HCT116 (cell line): Measurements from ENCODE around the gene PRRT2.

Experiments
- EGR1 ChIP-seq: IDR thresholded peaks from 2 replicates; pipeline ENCODE4 v1.6.1; 2012; ENCODE audit warnings: low read depth
- EZH2 ChIP-seq: fragments of 200-600 bp; sonication (generic); IDR thresholded peaks from 2 replicates; pipeline ENCODE4 v1.6.1; 2017; ENCODE audit warnings: antibody characterized with exemption, mixed run types
- TF ChIP-seq, protein P1 (sequence below), 3 experiments: fragments of 200-600 bp in 1 of 3; sonication (generic) in 1 of 3; IDR thresholded peaks in 2 of 3; conservative IDR thresholded peaks in 1 of 3; 2 replicates each; pipeline ENCODE4 v1.5.1; 2012 to 2017; ENCODE audit warnings: low read depth in 2 of 3, low read length in 2 of 3, antibody characterized with exemption in 1 of 3, borderline replicate concordance in 1 of 3, control low read depth in 1 of 3, mild to moderate bottlenecking in 1 of 3, mixed read lengths in 1 of 3, mixed run types in 1 of 3, moderate library complexity in 1 of 3; ENCODE audit not compliant: insufficient read depth in 1 of 3
- TF ChIP-seq, protein P2 (sequence below): IDR thresholded peaks from 2 replicates; pipeline ENCODE4 v1.6.1; 2012; ENCODE audit warnings: low read depth

- TF ChIP-seq, protein P1, sequence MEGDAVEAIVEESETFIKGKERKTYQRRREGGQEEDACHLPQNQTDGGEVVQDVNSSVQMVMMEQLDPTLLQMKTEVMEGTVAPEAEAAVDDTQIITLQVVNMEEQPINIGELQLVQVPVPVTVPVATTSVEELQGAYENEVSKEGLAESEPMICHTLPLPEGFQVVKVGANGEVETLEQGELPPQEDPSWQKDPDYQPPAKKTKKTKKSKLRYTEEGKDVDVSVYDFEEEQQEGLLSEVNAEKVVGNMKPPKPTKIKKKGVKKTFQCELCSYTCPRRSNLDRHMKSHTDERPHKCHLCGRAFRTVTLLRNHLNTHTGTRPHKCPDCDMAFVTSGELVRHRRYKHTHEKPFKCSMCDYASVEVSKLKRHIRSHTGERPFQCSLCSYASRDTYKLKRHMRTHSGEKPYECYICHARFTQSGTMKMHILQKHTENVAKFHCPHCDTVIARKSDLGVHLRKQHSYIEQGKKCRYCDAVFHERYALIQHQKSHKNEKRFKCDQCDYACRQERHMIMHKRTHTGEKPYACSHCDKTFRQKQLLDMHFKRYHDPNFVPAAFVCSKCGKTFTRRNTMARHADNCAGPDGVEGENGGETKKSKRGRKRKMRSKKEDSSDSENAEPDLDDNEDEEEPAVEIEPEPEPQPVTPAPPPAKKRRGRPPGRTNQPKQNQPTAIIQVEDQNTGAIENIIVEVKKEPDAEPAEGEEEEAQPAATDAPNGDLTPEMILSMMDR (IDR thresholded peaks at IDR 0.05 in 2 of 3, conservative IDR thresholded peaks at IDR 0.05 in 1 of 3; ENCODE audit: borderline replicate concordance in 1 of 3, insufficient read depth in 1 of 3, low read depth in 2 of 3, low read length in 2 of 3) = no peak
- TF ChIP-seq, protein P2, sequence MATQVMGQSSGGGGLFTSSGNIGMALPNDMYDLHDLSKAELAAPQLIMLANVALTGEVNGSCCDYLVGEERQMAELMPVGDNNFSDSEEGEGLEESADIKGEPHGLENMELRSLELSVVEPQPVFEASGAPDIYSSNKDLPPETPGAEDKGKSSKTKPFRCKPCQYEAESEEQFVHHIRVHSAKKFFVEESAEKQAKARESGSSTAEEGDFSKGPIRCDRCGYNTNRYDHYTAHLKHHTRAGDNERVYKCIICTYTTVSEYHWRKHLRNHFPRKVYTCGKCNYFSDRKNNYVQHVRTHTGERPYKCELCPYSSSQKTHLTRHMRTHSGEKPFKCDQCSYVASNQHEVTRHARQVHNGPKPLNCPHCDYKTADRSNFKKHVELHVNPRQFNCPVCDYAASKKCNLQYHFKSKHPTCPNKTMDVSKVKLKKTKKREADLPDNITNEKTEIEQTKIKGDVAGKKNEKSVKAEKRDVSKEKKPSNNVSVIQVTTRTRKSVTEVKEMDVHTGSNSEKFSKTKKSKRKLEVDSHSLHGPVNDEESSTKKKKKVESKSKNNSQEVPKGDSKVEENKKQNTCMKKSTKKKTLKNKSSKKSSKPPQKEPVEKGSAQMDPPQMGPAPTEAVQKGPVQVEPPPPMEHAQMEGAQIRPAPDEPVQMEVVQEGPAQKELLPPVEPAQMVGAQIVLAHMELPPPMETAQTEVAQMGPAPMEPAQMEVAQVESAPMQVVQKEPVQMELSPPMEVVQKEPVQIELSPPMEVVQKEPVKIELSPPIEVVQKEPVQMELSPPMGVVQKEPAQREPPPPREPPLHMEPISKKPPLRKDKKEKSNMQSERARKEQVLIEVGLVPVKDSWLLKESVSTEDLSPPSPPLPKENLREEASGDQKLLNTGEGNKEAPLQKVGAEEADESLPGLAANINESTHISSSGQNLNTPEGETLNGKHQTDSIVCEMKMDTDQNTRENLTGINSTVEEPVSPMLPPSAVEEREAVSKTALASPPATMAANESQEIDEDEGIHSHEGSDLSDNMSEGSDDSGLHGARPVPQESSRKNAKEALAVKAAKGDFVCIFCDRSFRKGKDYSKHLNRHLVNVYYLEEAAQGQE = no peak
- TF ChIP-seq EZH2 (no peak), EGR1 (no peak)
Measured at GRCh38 chr16:29813644-29814562, 1.9 kb downstream of the PRRT2 start.
